Neuronal stem cell (in vitro differentiated cells): ENCODE data around the gene KIAA1210.

Experiments used
- DNase-seq: peaks from one replicate; pipeline ENCODE4 v3.0.0-alpha.2; 2013; ENCODE audit warnings: low spot score
- H2AFZ ChIP-seq: one replicate; pipeline ENCODE4 v1.6.1; 2013; ENCODE audit warnings: mild to moderate bottlenecking, low read length, inconsistent platforms
- H2AK5ac ChIP-seq: 2 replicates; pipeline ENCODE4 v1.6.1; 2013; ENCODE audit warnings: low read depth, mild to moderate bottlenecking, inconsistent platforms, low read length, moderate library complexity, mixed read lengths
- H2BK120ac ChIP-seq: 2 replicates; pipeline ENCODE4 v1.6.1; 2013; ENCODE audit warnings: low read depth, mild to moderate bottlenecking, inconsistent platforms, low read length, moderate library complexity, mixed read lengths
- H2BK12ac ChIP-seq: one replicate; pipeline ENCODE4 v1.6.1; 2013; ENCODE audit warnings: low read length, inconsistent platforms
- H2BK15ac ChIP-seq: 2 replicates; pipeline ENCODE4 v1.6.1; 2013; ENCODE audit warnings: mild to moderate bottlenecking, low read length, inconsistent platforms, mixed read lengths
- H2BK5ac ChIP-seq: one replicate; pipeline ENCODE4 v1.6.1; 2013; ENCODE audit warnings: inconsistent platforms, mild to moderate bottlenecking, low read length, moderate library complexity
- H3K14ac ChIP-seq: one replicate; pipeline ENCODE4 v1.6.1; 2013; ENCODE audit warnings: low read length, inconsistent platforms
- H3K18ac ChIP-seq: 2 replicates; pipeline ENCODE4 v1.6.1; 2013; ENCODE audit warnings: low read length, inconsistent platforms
- H3K23ac ChIP-seq: 2 replicates; pipeline ENCODE4 v1.6.1; 2013; ENCODE audit warnings: low read depth, mild to moderate bottlenecking, mixed read lengths, low read length, inconsistent platforms; ENCODE audit not compliant: poor library complexity
- H3K27ac ChIP-seq: replicated peaks from 3 replicates; pipeline ENCODE4 v1.5.1; 2013; ENCODE audit warnings: low read length, inconsistent platforms
- H3K27me3 ChIP-seq, 3 experiments: 2 replicates each; pipeline ENCODE4 v1.6.1; 2013; ENCODE audit warnings: low read length in 3 of 3, mild to moderate bottlenecking in 2 of 3, inconsistent platforms in 1 of 3, low read depth in 1 of 3, mixed read lengths in 1 of 3, moderate library complexity in 1 of 3; ENCODE audit not compliant: control insufficient read depth in 3 of 3, insufficient read depth in 3 of 3
- H3K36me3 ChIP-seq, 2 donors: replicated peaks in 1 of 2; 2 replicates each; pipeline ENCODE4 v1.6.1; 2013; ENCODE audit warnings: low read length in 2 of 2; ENCODE audit not compliant: control insufficient read depth in 2 of 2, insufficient read depth in 2 of 2
- H3K4ac ChIP-seq: 2 replicates; pipeline ENCODE4 v1.6.1; 2013; ENCODE audit warnings: inconsistent platforms, mild to moderate bottlenecking, low read length, moderate library complexity
- H3K4me1 ChIP-seq, 2 donors: 1 replicate in 1 of 2; 2 replicates in 1 of 2; pipeline ENCODE4 v1.6.1; 2013; ENCODE audit warnings: low read length in 2 of 2, low read depth in 1 of 2; ENCODE audit not compliant: control insufficient read depth in 2 of 2, insufficient read depth in 1 of 2
- H3K4me2 ChIP-seq: one replicate; pipeline ENCODE4 v1.6.1; 2013; ENCODE audit warnings: mild to moderate bottlenecking, low read length, inconsistent platforms; ENCODE audit not compliant: insufficient read depth, poor library complexity, severe bottlenecking
- H3K4me3 ChIP-seq, 2 donors: 2 replicates each; pipeline ENCODE4 v1.5.1; 2013; ENCODE audit warnings: low read length in 2 of 2, mild to moderate bottlenecking in 2 of 2, inconsistent platforms in 1 of 2, moderate library complexity in 1 of 2
- H3K79me1 ChIP-seq: one replicate; pipeline ENCODE4 v1.6.1; 2013; ENCODE audit warnings: low read depth, mild to moderate bottlenecking, inconsistent platforms, low read length, moderate library complexity
- H3K9ac ChIP-seq: one replicate; pipeline ENCODE4 v1.6.1; 2013; ENCODE audit warnings: mild to moderate bottlenecking, low read depth, low read length, inconsistent platforms; ENCODE audit not compliant: poor library complexity
- H3K9me3 ChIP-seq, 2 donors: replicated peaks in 1 of 2; 2 replicates each; pipeline versions ENCODE3 to v1.6.1; 2013; ENCODE audit warnings: low read length in 2 of 2, mild to moderate bottlenecking in 2 of 2, inconsistent platforms in 1 of 2, low read depth in 1 of 2, mixed read lengths in 1 of 2, moderate library complexity in 1 of 2; ENCODE audit not compliant: control insufficient read depth in 2 of 2, insufficient read depth in 1 of 2
- H4K8ac ChIP-seq: one replicate; pipeline ENCODE4 v1.6.1; 2013; ENCODE audit warnings: low read depth, mild to moderate bottlenecking, inconsistent platforms, low read length, moderate library complexity
- H4K91ac ChIP-seq: one replicate; pipeline ENCODE4 v1.6.1; 2013; ENCODE audit warnings: low read length, low read depth, mild to moderate bottlenecking, inconsistent platforms; ENCODE audit not compliant: poor library complexity
- WGBS, 2 donors: extraction: QIAGEN DNeasy Blood & Tissue Kit; methylation state at CpG; one replicate each; pipeline ENCODE4 v1.1.7; 2013; ENCODE audit warnings: missing lambda C conversion rate in 2 of 2, mixed read lengths in 1 of 2; ENCODE audit not compliant: insufficient read length in 2 of 2, insufficient replicate concordance in 1 of 2; ENCODE audit errors: extremely low coverage in 2 of 2; 5-methylcytosine and 5-hydroxymethylcytosine counted together

Gene KIAA1210

GRCh38 chrX:119132961-119133360 lies 5.3 kb upstream of the KIAA1210 start:
- H2BK15ac ChIP-seq: no peak overlapping the region
- H2AFZ ChIP-seq: no peak overlapping the region
- DNase-seq: no peak
- H3K27me3 ChIP-seq: peaks cover 0 to 15% (median 0%) of the 10 kb centered on the region in 3 experiments
- no peak overlapping the region for H2BK12ac ChIP-seq
- no peak overlapping the region for H3K4me3 ChIP-seq
- no peaks in the 10 kb centered on the region for H3K9me3 ChIP-seq
- H3K23ac ChIP-seq: no peak overlapping the region
- H3K36me3 ChIP-seq: no peaks in the 10 kb centered on the region
- no peak overlapping the region for H2BK5ac ChIP-seq
- H4K91ac ChIP-seq: no peak overlapping the region
- no peak overlapping the region for H4K8ac ChIP-seq
- no peak overlapping the region for H3K4me2 ChIP-seq
- no peak overlapping the region for H3K18ac ChIP-seq
- no CpG with 5 or more reads among the region's 5 CpGs for WGBS, 2 donors
- no peak overlapping the region for H3K4ac ChIP-seq
- no peak overlapping the region for H3K27ac ChIP-seq
- no peaks in the 10 kb centered on the region for H3K79me1 ChIP-seq
- H3K14ac ChIP-seq: no peak overlapping the region
- no peak overlapping the region for H2BK120ac ChIP-seq
- no peaks in the 10 kb centered on the region for H3K4me1 ChIP-seq
- H2AK5ac ChIP-seq: no peak overlapping the region
- no peak overlapping the region for H3K9ac ChIP-seq

DNA sequence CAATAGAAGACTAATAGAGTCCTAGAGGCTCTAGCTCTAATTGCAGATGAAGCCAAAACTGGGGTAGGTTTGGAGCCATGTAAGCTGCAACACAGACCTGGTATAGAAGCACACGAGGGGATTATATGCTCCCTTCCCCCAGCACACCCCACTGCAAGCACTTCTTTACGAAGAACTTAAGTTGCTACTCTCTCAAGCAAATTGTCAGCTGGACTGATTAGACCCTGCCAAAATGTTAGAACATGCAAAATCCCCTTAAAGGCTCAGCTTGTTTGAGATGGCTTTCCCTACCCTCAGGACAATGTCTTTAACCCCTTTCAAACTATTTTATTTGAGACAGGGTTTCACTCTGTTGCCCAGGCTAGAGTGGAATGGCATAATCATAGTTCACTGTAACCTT lies 4.7 kb upstream of the KIAA1210 start:
- DNase-seq: no peak
- Histone ChIP-seq H3K23ac (no peak overlapping the region), H3K27me3 (peaks cover 0 to 19% (median 0%) of the 10 kb centered on the region in 3 experiments), H4K8ac (no peak overlapping the region), H2BK120ac (no peak overlapping the region), H3K4ac (no peak overlapping the region), H3K4me3 (no peak overlapping the region), H3K14ac (no peak overlapping the region), H3K9ac (no peak overlapping the region), H3K79me1 (no peaks in the 10 kb centered on the region), H3K36me3 (no peaks in the 10 kb centered on the region), H3K9me3 (no peaks in the 10 kb centered on the region), H4K91ac (no peak overlapping the region), H2AFZ (no peak overlapping the region), H3K18ac (no peak overlapping the region), H2BK5ac (no peak overlapping the region), H2BK15ac (no peak overlapping the region), H3K27ac (no peak overlapping the region), H3K4me1 (no peaks in the 10 kb centered on the region), H3K4me2 (no peak overlapping the region), H2BK12ac (no peak overlapping the region), H2AK5ac (no peak overlapping the region)
- WGBS, 2 donors: no CpG with 5 or more reads among the region's 2 CpGs

GRCh38 chrX:119130911-119131310 lies 3.3 kb upstream of the KIAA1210 start:
- Histone ChIP-seq H3K23ac (no peak overlapping the region), H3K4me2 (no peak overlapping the region), H3K4me1 (no peaks in the 10 kb centered on the region), H3K4me3 (no peak overlapping the region), H2AK5ac (no peak overlapping the region), H2AFZ (no peak overlapping the region), H2BK15ac (no peak overlapping the region), H3K18ac (no peak overlapping the region), H3K27me3 (peaks cover 0 to 28% (median 0%) of the 10 kb centered on the region in 3 experiments), H3K9ac (no peak overlapping the region), H3K9me3 (no peaks in the 10 kb centered on the region), H3K14ac (no peak overlapping the region), H3K36me3 (no peaks in the 10 kb centered on the region), H4K8ac (no peak overlapping the region), H2BK120ac (no peak overlapping the region), H3K27ac (no peak overlapping the region), H2BK5ac (no peak overlapping the region), H2BK12ac (no peak overlapping the region), H4K91ac (no peak overlapping the region), H3K79me1 (no peaks in the 10 kb centered on the region), H3K4ac (no peak overlapping the region)
- WGBS, 2 donors: no CpG with 5 or more reads among the region's 2 CpGs
- no peak for DNase-seq

- H2AFZ ChIP-seq: no peak overlapping the region
- no peak overlapping the region for H3K27ac ChIP-seq
- H3K14ac ChIP-seq: no peak overlapping the region
- no peak overlapping the region for H4K91ac ChIP-seq
- H2AK5ac ChIP-seq: no peak overlapping the region
- H2BK12ac ChIP-seq: no peak overlapping the region
- H3K23ac ChIP-seq: no peak overlapping the region
- H3K4ac ChIP-seq: no peak overlapping the region
- no peak overlapping the region for H3K18ac ChIP-seq
- WGBS, 2 donors: no CpG with 5 or more reads among the region's 1 CpG
- no peak overlapping the region for H3K4me2 ChIP-seq
- DNase-seq: no peak
- H3K4me3 ChIP-seq: no peak overlapping the region
- no peaks in the 10 kb centered on the region for H3K36me3 ChIP-seq
- peaks cover 0 to 13% (median 0%) of the 10 kb centered on the region in 3 experiments for H3K27me3 ChIP-seq
- H3K4me1 ChIP-seq: no peaks in the 10 kb centered on the region
- no peak overlapping the region for H2BK120ac ChIP-seq
- H3K79me1 ChIP-seq: no peaks in the 10 kb centered on the region
- no peaks in the 10 kb centered on the region for H3K9me3 ChIP-seq
- H2BK5ac ChIP-seq: no peak overlapping the region
- no peak overlapping the region for H2BK15ac ChIP-seq
- no peak overlapping the region for H4K8ac ChIP-seq
- no peak overlapping the region for H3K9ac ChIP-seq
These were observed 6.3 kb downstream of the KIAA1210 start for GRCh38 chrX:119121341-119121740.
